ENCODE measurements around the gene PDZK1. TPM values are rescaled to one million over a fixed set of nuclear protein-coding genes. Genes with fewer than 3 reads are reported as not detected.
A peak's percentile ranks its signal among the peaks of the same experiment; 100 is the strongest.

Gene PDZK1
- total RNA-seq, 4 donors from 2014 or later, result 25.6 to 251 (median 205) TPM

- peak; percentile 7 to 25 for TF ChIP-seq POLR2A (IDR thresholded peaks at IDR 0.05)
- no peak for TF ChIP-seq CTCF (IDR thresholded peaks at IDR 0.05)
- H3K27ac ChIP-seq, result peak overlapping the region in 2 of 4 donors; percentile 76 to 84
- no peak for DNase-seq
Observed at GRCh38 chr1:145706086-145706664, 993 bp downstream of the PDZK1 start.

GRCh38 chr1:145705622-145706021 is 1.5 kb downstream of the PDZK1 start:
- DNase-seq, result no peak
- TF ChIP-seq CTCF (IDR thresholded peaks at IDR 0.05) (no peak), POLR2A (IDR thresholded peaks at IDR 0.05) (no peak)
- Histone ChIP-seq H3K4me1 (peaks cover 0 to 7% (median 0%) of the 10 kb centered on the region in 4 donors), H3K27ac (no peak overlapping the region), H3K9me3 (no peaks in the 10 kb centered on the region), H3K4me3 (peak overlapping the region in 2 of 4 donors; percentile 50 to 52), H3K27me3 (no peaks in the 10 kb centered on the region), H3K36me3 (no peaks in the 10 kb centered on the region)

More at GRCh38 chr1:145706086-145706664, 993 bp downstream of the PDZK1 start:
- no peaks in the 10 kb centered on the region for H3K36me3 ChIP-seq
- H3K9me3 ChIP-seq, result no peaks in the 10 kb centered on the region
- peaks cover 0 to 7% (median 0%) of the 10 kb centered on the region in 4 donors for H3K4me1 ChIP-seq
- H3K4me3 ChIP-seq, result peak overlapping the region in 2 of 4 donors; percentile 50 to 52
- H3K27me3 ChIP-seq, result no peaks in the 10 kb centered on the region

GRCh38 chr1:145702826-145703225 is 4.3 kb downstream of the PDZK1 start:
- peaks cover 0 to 6% (median 0%) of the 10 kb centered on the region in 4 donors for H3K4me1 ChIP-seq
- H3K36me3 ChIP-seq, result no peaks in the 10 kb centered on the region
- H3K27ac ChIP-seq, result no peak overlapping the region
- no peaks in the 10 kb centered on the region for H3K9me3 ChIP-seq
- H3K27me3 ChIP-seq, result no peaks in the 10 kb centered on the region
- no peak for DNase-seq
- H3K4me3 ChIP-seq, result no peak overlapping the region
- TF ChIP-seq CTCF (IDR thresholded peaks at IDR 0.05) (no peak), POLR2A (IDR thresholded peaks at IDR 0.05) (no peak)

GRCh38 chr1:145702052-145702451 is 5.1 kb downstream of the PDZK1 start:
- Histone ChIP-seq H3K4me1 (no peaks in the 10 kb centered on the region), H3K36me3 (no peaks in the 10 kb centered on the region), H3K27ac (no peak overlapping the region), H3K9me3 (no peaks in the 10 kb centered on the region), H3K27me3 (no peaks in the 10 kb centered on the region), H3K4me3 (no peak overlapping the region)
- TF ChIP-seq CTCF (IDR thresholded peaks at IDR 0.05) (no peak), POLR2A (IDR thresholded peaks at IDR 0.05) (no peak)
- DNase-seq, result no peak

- Histone ChIP-seq H3K36me3 (no peaks in the 10 kb centered on the region), H3K27ac (no peak overlapping the region), H3K27me3 (no peaks in the 10 kb centered on the region), H3K9me3 (no peaks in the 10 kb centered on the region), H3K4me1 (no peaks in the 10 kb centered on the region), H3K4me3 (no peak overlapping the region)
- DNase-seq, result no peak
- TF ChIP-seq CTCF (IDR thresholded peaks at IDR 0.05), result no peak
- no peak for TF ChIP-seq POLR2A (IDR thresholded peaks at IDR 0.05)
Observed at GRCh38 chr1:145701306-145701862, 5.8 kb downstream of the PDZK1 start.
